Measurements from ENCODE around the gene DYNLT2. TPM values are rescaled to one million over a fixed set of nuclear protein-coding genes. Genes with fewer than 3 reads are reported as not detected.

DYNLT2 gene, protein sequence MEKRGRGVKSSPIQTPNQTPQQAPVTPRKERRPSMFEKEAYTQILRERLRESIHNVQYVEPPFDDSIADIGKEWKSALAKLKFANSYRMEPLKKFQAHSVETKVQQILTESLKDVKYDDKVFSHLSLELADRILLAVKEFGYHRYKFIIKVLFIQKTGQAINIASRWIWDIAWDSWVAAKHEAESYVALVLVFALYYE
- total RNA-seq, result 0.62 TPM
- long read RNA-seq, result 0 reads

DNA sequence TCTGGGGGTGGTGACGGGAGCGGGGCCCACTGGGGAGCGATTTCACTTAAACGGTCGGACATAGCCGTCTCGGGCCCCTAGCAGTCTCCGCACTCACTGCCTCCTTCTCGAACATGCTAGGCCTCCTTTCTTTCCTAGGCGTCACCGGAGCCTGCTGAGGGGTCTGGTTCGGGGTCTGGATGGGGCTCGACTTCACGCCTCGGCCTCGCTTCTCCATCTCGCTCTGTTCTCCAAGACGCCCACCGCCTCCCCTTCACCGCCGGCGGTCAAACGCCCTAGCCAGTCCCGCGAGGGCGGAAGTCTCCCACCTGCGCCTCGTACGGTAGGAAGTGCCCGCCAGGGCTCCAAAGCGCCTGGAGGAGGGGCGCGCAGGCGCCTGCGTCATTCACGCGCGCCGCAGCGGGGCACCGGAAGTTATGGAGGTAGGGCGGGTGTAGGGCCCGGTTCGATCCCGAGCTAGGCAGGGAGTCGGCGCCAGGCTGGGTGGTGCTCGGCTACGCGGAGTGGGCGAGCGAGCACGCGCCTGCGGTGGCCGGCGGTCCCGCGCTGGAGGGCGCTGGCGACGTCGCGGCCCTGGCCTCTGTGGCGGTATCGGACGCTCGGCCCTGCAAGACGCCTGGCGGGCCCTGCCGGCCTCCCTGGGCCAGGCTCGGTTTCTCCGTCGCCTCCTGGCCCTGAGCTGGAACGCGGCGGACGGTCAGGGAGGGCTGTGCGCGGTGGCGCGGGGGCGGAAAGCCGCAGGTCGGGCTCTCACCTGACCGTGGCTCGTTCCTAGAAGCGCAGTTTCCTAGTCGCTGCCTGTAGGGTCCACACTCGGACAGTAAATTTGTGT is at the start of gene DYNLT2, which contains the start of gene ERMARD:
Gene DYNLT2, minus strand, starts transcription at position 331 of the 832 bp plus-strand sequence. Its CDS starts 114 bp downstream, at position 217.
Gene ERMARD, plus strand, starts transcription at position 381 of the 832 bp plus-strand sequence. Its CDS starts 36 bp downstream, at position 417.
- ATAC-seq (peak; percentile 99), DNase-seq (peak; percentile 96)
- intact Hi-C loops (cut with micrococcal nuclease), result no loop called here

DNA sequence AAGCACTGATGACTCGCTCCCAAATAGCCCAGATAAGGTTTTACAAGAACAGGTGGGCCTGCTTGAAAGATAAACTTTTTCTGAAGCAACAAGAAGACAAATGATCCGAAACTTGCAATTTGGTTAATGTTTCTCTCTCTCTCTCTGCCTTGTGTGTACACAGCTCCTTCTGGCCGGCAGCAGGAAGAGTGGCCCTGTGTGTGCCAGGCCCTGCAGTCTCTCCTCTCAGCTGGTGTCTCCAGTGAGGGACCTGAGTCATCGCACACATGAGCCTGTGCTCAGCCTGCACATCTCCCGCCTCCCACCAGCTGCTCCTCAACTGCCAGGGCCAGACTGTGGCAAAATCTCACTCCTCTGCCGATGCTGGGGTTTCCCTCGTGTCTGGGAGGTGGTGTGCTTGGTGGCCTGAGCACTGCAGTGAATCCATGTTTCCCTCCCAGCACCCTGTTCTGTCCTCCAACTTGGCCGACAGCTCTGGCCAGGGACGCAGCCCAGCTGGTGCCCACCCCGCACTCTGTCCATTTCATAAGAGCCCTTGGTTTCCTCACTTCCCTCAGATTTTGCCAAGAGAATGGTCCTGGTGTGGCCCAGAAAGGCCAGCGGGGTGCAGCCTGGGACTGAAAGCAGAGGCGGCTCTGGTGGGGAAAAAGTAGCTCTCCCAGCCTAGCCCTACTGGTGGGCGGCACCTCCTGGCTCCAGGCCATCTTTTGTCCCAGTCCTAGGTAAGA is 49.5 kb upstream of the DYNLT2 start:
- intact Hi-C loops (cut with micrococcal nuclease), result no loop called here
- DNase-seq (no peak), ATAC-seq (no peak)

DNA sequence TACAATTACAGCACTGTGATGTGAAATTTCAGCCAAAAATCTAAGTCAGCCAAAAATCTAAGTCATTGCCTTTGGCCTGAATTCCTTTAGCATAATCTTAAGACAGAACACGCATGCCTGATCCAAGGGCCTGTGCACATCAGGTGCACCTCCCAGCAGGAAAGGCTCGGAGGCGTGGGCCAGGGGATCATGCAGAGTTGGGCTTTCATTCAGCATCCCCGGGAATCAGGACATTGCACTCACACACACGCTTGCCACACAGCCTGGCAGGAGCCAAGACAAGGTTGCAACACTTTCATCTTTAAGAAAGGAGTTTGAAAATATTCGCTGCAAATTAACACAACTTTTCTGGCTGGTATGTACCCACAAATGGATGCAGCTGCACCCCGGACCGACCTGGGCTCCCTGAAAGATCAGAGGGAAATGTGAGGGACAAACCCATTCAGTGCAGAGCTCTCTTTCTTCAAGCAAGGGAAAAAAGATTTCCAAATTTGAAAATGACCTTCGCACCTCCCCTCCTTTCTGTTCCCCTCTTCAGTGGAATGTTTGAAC is 48.8 kb upstream of the DYNLT2 start:
- DNase-seq, result no peak
- intact Hi-C loops (cut with micrococcal nuclease), result no loop called here
- no peak for ATAC-seq

DNA sequence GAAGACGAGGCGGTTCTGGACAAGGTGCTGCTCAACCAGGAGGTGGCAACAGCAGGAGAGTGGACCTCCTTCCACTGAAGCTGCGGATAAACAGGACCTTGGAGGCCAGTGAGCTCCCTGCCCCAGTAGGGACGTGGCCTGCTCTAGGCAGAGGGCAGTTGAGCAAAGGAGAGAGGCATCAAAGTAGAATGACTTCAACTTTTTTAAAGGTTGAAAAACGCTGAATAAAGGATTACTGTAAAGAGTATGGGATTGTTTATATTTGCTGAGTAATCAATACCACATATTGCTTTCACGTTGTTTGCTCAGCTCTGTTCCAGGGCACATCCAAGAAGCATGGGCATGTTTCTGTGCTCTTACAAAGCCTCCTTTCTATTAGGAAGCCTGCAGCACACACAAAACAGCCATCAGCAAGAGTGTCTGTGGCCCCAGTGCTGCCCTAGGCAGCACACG is 48.1 kb upstream of the DYNLT2 start:
- no peak for DNase-seq

DNA sequence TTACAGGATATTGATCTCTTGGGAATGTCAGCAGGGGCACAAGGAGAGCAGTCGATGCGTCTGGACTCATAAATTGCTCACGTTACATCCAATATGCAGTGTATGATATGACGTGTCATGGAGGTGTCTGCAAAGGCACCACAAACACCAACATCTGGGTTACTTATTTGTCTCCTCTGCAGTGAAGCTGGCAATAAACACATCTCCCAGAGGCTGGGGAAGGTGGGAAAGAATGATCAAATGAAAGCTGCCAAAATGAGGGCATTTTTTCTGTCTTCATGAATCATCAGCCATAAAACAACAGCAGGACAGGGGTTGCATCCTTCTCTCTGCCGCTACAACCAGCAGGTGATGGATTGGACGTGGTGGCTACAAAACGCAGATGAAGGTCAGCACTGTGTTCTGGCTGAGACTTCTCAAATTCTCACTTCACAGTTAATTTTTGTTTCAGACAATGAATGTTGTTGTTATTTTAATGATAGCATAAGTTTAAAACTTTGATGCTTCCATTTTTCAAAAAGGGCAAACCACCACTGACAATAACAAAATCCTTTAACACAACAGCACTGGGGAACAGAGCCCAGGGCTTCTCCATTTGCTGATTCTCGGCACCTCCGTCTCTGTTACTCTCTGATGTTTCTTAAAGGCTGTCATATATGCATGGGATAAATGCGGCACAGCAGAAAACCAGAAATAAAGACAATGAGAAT is 47.5 kb upstream of the DYNLT2 start:
- DNase-seq (no peak), ATAC-seq (no peak)
- intact Hi-C loops (cut with micrococcal nuclease), result no loop called here

More for the DNA sequence above, 48.1 kb upstream of the DYNLT2 start:
- intact Hi-C loops (cut with micrococcal nuclease), result no loop called here
- ATAC-seq, result no peak

DNA sequence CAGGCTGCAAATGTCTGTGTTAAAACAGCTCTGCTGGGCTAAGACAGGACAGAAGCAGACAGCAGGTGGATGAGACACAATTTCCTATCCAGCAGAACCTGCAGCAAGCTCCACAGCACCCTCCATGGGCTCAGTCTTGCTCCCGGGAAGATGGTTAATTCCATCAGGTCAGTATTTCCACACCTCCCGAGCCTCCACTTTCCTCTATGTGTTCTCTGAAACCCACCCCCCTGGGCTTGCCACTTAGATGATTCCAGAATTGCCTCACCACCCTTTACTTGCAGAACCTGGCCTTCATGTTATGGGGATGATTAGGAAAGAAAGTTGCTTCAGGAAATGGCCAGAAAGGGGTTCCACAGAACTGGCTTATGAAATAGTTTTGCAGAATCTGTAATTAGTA is 43.8 kb upstream of the DYNLT2 start:
- intact Hi-C loops (cut with micrococcal nuclease), result no loop called here
- DNase-seq (no peak), ATAC-seq (no peak)

DNA sequence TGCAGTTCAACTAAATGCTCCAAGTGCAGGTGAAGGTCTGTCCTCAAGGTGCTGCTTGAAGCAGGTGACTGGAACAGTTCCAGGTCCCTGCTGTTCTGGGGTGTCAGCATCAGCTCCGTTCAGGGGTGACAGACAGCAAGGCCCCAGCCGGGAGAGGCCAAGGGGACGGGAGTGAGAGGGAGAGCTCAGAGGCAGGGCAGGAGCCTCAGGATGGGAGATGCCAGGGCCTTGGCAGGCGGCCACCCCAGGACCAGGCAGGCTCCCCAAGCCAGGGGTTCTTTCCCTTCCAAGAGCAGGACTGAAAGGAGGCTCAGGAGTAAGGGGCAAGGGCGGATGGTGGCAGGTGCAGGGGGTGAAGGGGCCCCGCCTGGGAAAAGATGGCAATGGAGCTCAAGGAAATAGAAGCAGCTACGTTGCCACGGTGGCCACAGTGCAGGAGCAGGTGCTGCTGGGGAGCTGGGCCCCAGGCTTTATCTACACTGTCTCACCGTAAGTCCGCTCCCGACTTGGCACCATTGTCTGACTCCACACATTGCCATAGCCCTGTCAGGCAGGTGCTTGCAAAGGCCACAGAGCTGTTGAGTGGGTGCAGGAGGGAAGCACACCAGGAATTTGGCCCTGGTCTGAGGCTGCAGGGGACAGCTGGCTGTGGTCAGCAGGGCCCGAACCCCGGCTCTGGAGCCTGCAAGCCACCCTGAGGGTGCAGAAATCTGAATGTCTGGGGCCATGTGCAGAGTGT is 43.1 kb upstream of the DYNLT2 start:
- intact Hi-C loops (cut with micrococcal nuclease), result no loop called here
- DNase-seq, result no peak
- no peak for ATAC-seq

DNA sequence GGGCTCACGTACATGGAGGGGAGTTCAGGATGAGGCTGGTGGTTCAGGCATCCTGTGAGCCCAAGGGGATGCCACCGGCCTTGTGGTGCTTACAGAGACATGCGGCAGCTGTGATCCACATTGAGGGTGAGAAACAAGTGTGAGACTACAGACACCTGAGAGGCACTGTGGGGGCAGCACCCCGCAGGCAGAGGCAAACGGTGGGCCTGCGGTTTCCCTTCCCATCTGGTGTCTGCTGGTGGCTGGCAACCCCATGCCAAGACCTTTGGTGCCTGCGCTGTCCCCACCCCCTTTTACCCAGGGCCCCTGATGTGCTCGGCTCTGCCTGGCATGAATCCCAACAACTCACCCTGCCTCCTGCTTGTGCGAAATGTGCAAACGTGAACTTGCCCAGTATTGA is 42.0 kb upstream of the DYNLT2 start:
- ATAC-seq, result no peak
- DNase-seq, result no peak
- intact Hi-C loops (cut with micrococcal nuclease), result no loop called here

DNA sequence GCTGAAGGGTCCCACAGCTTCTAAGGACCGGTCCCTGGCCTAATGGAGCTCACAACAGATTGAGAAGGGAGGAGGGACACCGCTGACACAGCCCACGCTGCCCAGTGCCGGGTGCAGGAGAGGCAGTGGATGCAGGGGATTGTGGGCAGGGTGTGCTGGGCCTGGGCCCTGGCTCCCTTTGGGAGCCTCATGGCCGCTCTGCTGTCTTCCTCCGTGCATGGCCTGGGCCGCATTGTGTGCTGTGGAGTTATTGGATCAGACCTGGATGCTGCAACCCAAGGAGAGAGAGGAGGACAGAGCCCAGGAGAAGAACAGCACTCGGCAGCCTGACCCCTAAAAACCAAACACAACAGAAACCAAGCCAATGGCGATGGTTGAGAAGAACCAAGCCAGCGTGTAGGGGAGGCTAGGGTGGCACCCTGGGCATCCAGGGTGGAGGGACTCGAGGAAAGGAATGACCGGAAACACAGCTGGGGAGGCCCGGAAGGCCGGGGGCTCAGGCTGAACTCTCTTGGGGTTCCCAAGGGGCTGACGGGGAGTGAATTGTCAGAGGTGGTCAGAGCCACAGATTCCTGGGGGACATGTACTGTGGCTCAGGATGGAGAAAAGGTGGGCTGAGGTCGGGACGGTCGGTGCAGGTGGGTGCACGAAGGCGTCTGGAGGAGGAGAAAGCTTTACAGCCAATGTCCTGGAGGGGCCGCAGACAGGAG is 41.1 kb upstream of the DYNLT2 start:
- intact Hi-C loops (cut with micrococcal nuclease), result no loop called here
- no peak for ATAC-seq
- no peak for DNase-seq

DNA sequence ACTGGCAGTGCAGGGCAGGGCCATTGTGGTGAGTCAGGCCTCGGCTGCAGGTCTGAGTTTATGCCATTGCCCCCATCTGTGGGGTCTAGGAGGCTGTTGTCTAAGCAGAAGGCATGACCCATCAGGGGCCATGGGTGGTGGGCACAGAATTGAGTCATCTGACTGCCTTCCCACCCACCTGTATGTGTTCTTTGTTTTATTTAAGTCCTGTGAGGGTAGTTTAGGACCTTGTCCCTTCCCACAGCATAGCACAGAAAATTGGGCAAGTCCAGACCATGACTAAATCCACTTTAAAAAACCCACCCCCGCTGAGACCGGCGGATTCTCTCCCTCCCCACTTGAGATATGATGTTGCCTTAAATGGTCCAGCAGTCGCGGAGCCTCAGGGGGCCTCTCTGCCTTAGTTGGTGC is 40.4 kb upstream of the DYNLT2 start:
- intact Hi-C loops (cut with micrococcal nuclease), result no loop called here
- DNase-seq (no peak), ATAC-seq (no peak)

DNA sequence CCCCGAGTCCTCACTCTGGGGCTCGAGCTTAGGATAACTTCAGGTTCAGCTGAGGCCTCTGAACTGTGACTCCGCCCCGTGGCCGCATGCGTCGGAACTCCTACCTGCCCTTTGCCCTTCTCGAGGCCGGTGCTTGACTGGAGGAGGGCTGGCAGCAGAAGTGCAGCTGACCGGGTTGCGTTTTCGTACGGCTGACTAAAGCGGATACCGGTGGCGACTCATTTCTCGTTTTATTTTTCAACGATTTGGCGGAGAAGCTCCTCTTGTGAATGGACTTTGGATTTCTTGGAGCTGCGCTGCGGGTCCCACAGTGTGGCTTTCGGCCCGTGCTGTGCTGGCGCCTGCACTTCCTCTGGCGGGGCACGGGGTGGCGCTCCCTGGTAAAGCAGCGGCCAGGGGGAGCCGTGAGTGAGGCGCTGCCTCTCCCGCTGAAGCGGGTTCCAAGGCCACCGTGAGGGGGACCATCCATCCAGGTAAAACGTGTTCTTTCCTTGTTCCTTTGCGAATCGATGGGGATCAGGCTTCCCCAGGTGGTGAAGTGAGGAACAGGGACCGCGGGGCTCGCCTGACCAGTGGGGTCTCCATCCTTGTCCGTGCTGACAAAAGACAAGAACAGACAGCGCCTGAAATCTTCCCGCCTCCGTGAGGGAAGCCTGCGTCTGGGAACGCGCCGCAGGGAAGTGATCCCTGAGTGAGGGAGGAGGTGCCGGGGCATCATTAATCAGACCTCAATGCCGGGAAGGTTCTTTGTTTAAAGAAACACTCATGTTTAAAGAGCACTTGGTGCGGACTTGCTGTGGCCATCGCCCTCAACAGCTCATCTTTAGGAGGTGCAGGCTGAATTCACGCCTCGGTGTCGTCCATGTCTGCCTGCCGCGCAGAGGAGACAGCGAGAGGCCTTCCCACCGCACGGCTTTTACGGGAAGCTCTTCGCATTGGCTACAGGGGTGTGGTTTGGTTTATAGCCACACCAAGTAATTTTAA is 38.9 kb upstream of the DYNLT2 start:
- peak; percentile 99 for ATAC-seq
- intact Hi-C loops (cut with micrococcal nuclease), result no loop called here

DNA sequence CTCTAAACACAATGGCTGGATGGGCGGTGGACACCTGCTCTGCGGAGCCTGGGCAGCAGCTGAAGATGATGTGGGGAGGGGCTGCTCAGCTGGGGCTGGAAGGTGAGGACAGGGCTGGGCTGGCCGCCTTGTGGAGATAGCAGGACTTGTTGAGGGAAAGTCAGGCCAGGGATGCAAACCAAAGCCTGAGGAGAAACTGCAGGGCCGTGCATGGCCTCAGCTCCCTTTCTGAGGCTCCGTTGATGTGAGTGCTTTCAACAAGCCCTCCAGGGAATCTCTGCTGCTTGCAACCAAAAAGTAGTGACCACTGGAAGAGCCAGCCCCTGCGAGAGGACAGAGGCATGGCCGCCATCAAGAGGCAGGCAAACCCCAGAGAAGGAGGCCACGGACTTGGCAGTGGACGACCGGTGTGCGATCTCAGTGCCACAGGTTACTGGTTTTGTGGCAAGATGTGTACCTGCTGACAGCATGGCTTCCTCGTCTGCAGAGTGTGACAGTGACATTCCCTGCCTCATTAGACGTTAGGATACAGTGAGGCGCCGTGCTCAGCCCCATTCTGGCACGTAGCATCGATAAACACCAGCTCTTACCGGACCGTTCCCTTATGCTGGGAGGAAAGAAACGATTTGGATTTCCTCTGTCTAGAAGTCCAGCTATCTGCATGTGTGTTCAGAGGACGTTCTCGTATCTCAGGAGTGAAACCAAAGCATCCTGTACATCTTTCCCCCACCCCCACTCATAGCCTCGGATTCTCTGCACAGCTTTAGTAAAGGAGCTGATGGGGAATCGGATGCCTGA is 38.0 kb upstream of the DYNLT2 start:
- intact Hi-C loops (cut with micrococcal nuclease), result no loop called here

More for the DNA sequence above, 38.9 kb upstream of the DYNLT2 start:
- DNase-seq, result peak; percentile 79

DNA sequence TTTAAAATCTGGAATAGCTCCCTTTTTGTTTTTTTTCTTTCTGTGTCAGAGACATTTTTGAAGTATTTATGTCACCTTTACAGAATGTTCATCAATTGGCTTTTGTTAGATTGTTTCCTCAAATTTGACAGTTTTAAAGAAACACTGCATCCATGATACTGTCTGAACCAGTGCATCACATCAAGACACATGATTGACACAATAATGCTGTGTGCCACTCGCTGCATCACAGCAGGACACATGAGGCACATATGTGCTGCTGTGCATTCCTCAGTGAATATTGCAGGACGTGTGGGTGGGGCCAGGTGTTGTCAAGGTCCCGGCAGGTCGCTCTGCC is 37.4 kb upstream of the DYNLT2 start:
- DNase-seq (no peak), ATAC-seq (no peak)
- intact Hi-C loops (cut with micrococcal nuclease), result no loop called here

More for the DNA sequence above, 38.0 kb upstream of the DYNLT2 start:
- ATAC-seq (no peak), DNase-seq (no peak)

DNA sequence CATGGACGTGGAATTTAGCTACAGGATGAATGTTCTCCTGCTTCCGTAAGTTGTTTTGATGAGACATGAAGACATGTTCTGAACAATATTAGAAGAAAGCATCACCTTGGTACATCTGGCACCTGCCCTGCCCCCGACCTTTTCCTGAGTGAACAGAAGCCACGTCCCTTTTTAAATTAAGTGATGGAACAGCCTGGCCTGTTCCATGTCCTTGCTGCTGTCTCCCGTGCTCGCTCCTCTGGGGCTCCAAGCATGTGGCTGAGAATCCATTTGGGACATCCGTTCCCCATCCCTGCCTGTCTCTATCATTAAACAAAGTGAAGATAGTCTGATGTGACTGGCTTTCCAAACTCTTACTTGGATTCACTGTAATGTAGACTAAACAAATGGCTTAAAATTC is 36.4 kb upstream of the DYNLT2 start:
- ATAC-seq (no peak), DNase-seq (no peak)
- intact Hi-C loops (cut with micrococcal nuclease), result no loop called here

DNA sequence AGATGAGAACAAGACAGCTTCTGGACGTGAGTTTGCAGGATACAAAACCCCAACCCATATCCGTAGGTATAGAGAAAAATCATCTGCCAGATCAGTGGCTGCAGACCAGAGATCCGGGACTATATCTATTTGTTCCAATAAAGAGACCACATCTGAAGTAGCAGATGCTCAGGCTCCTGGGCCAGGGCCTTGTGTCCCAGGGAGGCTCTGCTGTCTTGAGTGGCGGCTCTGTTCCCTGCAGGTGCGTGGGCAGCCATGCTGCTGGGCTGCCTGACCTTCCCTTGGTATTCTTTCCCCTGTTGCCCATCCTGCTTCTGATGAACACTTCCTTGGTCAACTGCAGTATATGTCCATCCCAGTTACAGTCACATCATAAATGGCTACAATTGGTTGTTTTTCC is 35.0 kb upstream of the DYNLT2 start:
- intact Hi-C loops (cut with micrococcal nuclease), result no loop called here
- ATAC-seq (no peak), DNase-seq (no peak)

DNA sequence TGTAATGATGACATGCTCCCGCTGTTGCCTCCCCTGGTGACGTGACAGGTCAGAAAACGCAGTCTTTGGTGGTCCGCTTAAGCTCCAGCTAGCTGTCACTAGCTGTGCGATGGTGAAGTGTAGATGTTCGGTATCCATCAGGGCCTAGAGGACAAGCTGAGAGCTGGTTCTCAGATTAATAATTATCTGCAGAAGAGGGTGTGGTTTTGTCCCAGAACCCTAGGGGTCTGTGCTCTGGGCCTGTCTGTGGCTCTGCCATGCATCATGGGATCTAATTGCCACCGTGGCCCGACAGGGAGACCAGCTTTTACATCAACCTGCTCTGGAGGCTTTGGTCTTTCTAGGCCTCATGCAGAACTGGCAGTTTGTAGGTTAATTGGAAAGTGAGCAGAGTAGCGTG is 34.2 kb upstream of the DYNLT2 start:
- DNase-seq (no peak), ATAC-seq (no peak)
- intact Hi-C loops (cut with micrococcal nuclease), result no loop called here

Data from left ventricle myocardium superior (tissue), 1 donor.